ENCODE measurements around the gene ARHGEF38.

DNA sequence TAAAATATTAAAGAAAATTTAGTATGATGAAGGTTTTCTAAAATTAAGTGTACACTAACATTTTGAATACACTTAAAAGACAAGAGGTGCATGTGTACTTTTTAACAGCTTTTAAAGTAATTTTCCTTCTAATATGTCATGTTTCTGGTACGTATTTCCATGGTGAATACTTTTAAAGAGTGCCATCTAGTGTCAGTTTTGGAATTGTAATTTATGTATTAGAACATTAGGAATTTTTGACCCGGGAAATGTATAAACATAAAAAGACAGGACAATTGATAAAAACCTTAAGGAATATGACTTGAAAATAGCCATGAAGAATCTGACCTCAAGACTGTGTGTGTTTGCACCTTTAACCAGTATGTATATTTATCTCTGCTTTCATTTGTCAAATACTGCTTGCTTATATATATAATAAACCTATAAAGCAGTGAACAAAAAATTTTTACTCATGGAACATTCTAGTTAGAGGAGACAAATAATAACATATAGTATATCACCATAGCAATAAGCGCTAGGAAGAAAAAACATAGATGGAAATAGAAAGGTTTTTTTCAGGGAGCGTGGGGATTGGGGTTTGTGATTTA is 163.4 kb downstream of the ARHGEF38 start:
- TF ChIP-seq, protein P1, sequence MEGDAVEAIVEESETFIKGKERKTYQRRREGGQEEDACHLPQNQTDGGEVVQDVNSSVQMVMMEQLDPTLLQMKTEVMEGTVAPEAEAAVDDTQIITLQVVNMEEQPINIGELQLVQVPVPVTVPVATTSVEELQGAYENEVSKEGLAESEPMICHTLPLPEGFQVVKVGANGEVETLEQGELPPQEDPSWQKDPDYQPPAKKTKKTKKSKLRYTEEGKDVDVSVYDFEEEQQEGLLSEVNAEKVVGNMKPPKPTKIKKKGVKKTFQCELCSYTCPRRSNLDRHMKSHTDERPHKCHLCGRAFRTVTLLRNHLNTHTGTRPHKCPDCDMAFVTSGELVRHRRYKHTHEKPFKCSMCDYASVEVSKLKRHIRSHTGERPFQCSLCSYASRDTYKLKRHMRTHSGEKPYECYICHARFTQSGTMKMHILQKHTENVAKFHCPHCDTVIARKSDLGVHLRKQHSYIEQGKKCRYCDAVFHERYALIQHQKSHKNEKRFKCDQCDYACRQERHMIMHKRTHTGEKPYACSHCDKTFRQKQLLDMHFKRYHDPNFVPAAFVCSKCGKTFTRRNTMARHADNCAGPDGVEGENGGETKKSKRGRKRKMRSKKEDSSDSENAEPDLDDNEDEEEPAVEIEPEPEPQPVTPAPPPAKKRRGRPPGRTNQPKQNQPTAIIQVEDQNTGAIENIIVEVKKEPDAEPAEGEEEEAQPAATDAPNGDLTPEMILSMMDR (conservative IDR thresholded peaks at IDR 0.05) = peak; percentile 64
- TF ChIP-seq ZFX (IDR thresholded peaks at IDR 0.05) = no peak

Data from C4-2B (cell line).